Astrocyte of the spinal cord (primary cell): Measurements from ENCODE around the gene EDNRA.

Source experiments
- DNase-seq: peaks from one replicate; pipeline ENCODE4 v3.0.0; 2011; ENCODE audit warnings: low read depth, low spot score
- H3K4me3 ChIP-seq: 2 replicates; pipeline ENCODE4 v1.5.1; 2011; ENCODE audit warnings: low read depth, mild to moderate bottlenecking, low read length, moderate library complexity
- CTCF ChIP-seq: IDR thresholded peaks from 2 replicates; pipeline ENCODE4 v1.5.1; 2012; ENCODE audit warnings: low read depth, mild to moderate bottlenecking, low read length, inconsistent platforms
- in situ Hi-C: cut with HindIII; loops from 2 replicates; pipeline ENCODE4 v1.10.0; 2017; ENCODE audit warnings: low sequenced_read_pairs

EDNRA gene

GRCh38 chr4:147481577-147482109 is 746 bp downstream of the EDNRA start:
- peak; percentile 37 for DNase-seq
- in situ Hi-C loops, result no loop called here
- TF ChIP-seq CTCF, result no peak
- peak overlapping the region; percentile 59 for H3K4me3 ChIP-seq

GRCh38 chr4:147482281-147482680 is 1.4 kb downstream of the EDNRA start:
- DNase-seq, result peak; percentile 17
- in situ Hi-C loops, result no loop called here
- H3K4me3 ChIP-seq, result peak overlapping the region; percentile 59
- TF ChIP-seq CTCF, result no peak

- in situ Hi-C loops, result no loop called here
Measured at GRCh38 chr4:147485167-147485566, 4.3 kb downstream of the EDNRA start.

GRCh38 chr4:147487616-147488015 is 6.7 kb downstream of the EDNRA start:
- in situ Hi-C loops, result no loop called here
- DNase-seq, result no peak
- no peak for TF ChIP-seq CTCF
- H3K4me3 ChIP-seq, result no peak overlapping the region

More at GRCh38 chr4:147485167-147485566, 4.3 kb downstream of the EDNRA start:
- H3K4me3 ChIP-seq, result no peak overlapping the region
- no peak for TF ChIP-seq CTCF
- DNase-seq, result no peak

GRCh38 chr4:147488556-147488955 is 7.7 kb downstream of the EDNRA start:
- DNase-seq, result no peak
- in situ Hi-C loops, result no loop called here
- no peak overlapping the region for H3K4me3 ChIP-seq
- no peak for TF ChIP-seq CTCF

- no peak overlapping the region for H3K4me3 ChIP-seq
- no peak for DNase-seq
- in situ Hi-C loops, result no loop called here
- TF ChIP-seq CTCF, result no peak
Measured at GRCh38 chr4:147491086-147491485, 10.2 kb downstream of the EDNRA start.

GRCh38 chr4:147492306-147492705 is 11.4 kb downstream of the EDNRA start:
- DNase-seq, result peak; percentile 22
- in situ Hi-C loops, result no loop called here
- no peak overlapping the region for H3K4me3 ChIP-seq
- TF ChIP-seq CTCF, result no peak
